NB4 (cell line): ENCODE measurements around the gene FAM200C.

Experiments used
- POLR2A ChIP-seq: IDR thresholded peaks from 2 replicates; pipeline ENCODE4 v1.6.1; 2011; ENCODE audit warnings: mild to moderate bottlenecking; ENCODE audit not compliant: insufficient read length; ENCODE audit errors: extremely low read depth
- TF ChIP-seq, protein P1 (sequence below): IDR thresholded peaks from one replicate; pipeline ENCODE4 v1.5.1; 2012; ENCODE audit warnings: low read depth, low read length
- TF ChIP-seq, protein P2 (sequence below): IDR thresholded peaks from 2 replicates; pipeline ENCODE4 v1.6.1; 2011; ENCODE audit warnings: low read depth, low read length

DNA sequence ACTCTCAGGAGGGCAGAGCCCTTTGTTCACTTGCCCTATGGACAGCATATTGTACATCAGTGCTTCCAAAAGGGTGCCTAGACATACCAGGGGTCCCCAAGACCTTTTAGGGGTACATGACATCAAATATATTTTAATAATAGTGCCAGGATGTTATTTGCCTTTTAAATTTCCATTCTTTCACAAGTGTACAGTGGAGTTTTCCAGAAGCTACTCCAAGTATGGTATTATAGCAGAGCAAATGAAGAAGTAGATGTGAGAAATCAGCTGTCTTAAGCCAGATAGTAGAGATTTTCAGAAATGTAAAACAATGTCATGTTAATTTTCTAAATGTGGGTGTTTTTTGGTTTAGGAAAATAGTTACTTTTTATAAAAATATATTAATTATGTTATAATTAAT is 37.4 kb upstream of the FAM200C start:
- TF ChIP-seq, protein P1, sequence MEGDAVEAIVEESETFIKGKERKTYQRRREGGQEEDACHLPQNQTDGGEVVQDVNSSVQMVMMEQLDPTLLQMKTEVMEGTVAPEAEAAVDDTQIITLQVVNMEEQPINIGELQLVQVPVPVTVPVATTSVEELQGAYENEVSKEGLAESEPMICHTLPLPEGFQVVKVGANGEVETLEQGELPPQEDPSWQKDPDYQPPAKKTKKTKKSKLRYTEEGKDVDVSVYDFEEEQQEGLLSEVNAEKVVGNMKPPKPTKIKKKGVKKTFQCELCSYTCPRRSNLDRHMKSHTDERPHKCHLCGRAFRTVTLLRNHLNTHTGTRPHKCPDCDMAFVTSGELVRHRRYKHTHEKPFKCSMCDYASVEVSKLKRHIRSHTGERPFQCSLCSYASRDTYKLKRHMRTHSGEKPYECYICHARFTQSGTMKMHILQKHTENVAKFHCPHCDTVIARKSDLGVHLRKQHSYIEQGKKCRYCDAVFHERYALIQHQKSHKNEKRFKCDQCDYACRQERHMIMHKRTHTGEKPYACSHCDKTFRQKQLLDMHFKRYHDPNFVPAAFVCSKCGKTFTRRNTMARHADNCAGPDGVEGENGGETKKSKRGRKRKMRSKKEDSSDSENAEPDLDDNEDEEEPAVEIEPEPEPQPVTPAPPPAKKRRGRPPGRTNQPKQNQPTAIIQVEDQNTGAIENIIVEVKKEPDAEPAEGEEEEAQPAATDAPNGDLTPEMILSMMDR: no peak
- TF ChIP-seq, protein P2, sequence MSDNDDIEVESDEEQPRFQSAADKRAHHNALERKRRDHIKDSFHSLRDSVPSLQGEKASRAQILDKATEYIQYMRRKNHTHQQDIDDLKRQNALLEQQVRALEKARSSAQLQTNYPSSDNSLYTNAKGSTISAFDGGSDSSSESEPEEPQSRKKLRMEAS: no peak
- TF ChIP-seq POLR2A: no peak
